Stimulated activated CD8-positive, alpha-beta memory T cell treated with anti-CD3 and anti-CD28 coated beads, Interleukin-4, amount 100 ng/mL, for 1 hour (primary cell): ENCODE results near the gene THOC6.
A peak's percentile ranks its signal among the peaks of the same experiment; 100 is the strongest.

Experiments
- DNase-seq, 2 donors: peaks; one replicate each; pipeline ENCODE4 v3.0.0-alpha.2; 2020; ENCODE audit warnings: low read depth in 2 of 2, low spot score in 1 of 2

The THOC6 gene

DNA sequence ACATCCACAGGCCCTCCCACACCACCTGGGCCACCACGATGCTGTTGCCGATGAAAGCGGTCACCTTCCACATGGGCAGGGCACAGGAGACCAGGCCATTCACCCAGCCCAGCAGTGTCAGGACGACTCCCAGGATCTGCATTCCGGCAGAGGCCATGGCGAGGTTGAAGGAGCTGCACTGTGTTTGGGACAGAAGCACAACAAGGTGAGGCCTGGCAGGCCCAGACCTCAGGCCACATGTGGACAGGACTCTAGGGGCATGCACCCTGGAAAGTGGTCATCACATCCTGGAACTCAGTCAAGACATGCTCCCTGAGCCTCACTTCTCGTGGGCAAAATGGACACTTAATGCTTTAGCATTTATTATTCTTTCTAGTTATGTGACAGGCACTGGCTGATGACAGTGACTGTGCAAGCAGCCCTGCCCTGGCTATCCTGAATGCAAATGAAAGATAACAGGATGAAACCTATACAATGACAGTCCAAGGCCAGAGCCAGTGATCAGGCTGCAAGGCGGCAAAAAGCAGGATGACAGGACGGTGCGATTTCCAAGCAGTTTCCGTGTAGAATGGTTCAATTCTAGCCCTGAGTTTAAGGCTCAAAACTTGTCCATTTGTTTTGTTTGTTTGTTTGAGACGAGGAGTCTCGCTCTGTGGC lies 7.8 kb upstream of the THOC6 start:
- DNase-seq = no peak

DNA sequence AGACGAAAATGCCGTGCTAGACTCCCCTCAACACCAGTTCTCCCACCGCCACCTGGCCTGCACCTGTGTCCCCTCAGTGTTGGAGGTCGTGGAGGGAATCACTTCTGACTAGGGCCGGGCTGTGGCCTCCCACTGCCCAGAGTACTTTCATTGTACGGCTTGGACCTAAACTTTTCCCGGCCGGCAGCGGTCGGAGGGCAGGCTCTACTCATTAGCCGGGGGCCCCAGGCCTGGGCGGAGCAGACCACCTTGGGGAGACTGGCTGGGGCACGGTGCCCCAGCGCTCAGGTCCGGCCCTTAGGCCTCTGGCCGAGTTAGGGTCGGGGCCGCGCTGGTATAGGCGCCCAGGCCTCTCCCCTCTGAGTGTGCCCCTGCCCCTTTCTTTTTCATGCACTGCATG lies 6.5 kb upstream of the THOC6 start:
- DNase-seq = no peak

DNA sequence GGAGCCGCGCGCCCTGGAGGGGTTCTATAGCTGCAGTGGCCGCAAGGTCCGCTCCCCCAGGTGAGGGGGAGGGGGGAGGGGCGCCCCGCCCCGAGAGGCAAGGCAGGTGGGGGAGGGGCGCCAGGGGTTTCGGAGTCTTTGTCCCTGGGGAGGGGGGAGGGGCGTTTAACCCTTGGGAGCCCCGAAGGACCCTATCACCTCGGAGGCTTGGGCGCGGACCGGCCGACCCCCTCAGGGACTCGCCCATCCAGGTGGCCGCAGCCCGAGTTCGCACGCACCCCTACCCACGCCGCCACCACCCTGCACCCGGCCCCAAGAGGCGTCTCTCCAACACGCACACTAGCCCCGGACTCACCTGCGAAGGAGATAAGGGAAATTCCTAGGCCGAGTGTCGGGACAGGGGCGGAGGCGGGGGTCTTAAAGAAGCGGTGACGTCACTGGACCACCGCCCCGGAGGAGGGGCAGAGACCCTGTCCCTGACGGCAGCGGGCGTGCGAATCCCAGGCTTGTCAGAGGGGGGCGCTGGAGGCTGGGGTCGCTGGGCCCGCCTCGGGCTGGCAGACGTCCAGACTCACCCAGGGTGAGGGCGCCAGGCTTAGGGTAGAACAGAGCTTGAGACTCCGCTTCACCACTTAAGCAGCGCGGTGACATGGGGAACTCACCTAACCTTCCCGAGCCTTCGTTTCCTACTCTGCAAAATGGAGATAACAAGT lies 5.9 kb upstream of the THOC6 start, which contains the start of gene CLDN6:
Gene CLDN6 (minus strand): TSS at position 390 of the 713 bp plus-strand sequence. CDS start 2,162 bp downstream, outside the sequence.
- no peak for DNase-seq

DNA sequence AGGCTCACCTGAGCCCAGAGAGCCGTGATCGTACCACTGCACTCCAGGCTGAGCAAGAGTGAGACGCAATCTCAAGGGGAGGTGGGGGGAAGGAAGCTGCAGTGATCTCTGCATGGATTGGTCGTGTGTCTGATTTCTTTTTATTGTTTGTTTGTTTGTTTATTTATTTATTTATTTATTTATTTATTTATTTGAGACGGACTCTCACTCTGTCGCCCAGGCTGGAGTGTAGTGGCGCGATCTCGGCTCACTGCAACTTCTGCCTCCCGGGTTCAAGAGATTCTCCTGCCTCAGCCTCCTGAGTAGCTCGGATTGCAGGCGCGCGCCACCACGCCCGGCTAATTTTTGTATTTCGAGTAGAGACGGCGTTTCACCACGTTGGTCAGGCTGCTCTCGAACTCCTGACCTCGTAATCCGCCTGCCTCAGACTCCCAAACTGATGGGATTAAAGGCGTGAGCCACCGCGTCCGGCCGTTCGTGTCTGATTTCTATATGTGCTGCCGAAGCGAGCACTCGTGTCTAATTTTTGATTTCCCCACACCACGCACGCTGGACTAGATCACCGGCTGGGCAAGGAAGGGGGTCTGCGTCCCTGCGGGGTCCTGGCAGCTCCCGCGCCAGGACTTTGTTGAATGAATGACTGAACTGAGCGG lies 4.1 kb upstream of the THOC6 start:
- no peak for DNase-seq

DNA sequence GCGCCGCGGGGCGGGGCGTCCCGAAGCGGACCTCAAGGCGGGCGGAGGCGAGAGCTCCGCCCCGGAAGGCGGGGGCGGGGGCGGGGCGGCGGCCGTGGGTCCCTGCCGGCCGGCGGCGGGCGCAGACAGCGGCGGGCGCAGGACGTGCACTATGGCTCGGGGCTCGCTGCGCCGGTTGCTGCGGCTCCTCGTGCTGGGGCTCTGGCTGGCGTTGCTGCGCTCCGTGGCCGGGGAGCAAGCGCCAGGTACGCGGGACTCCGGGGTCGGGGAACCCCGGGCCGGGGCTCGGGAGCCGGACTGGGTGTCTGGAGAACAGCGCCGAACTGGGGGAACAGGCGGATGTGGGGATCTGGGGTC lies 3.6 kb upstream of the THOC6 start, which contains the start of gene TNFRSF12A:
Gene TNFRSF12A (plus strand): TSS at position 122 of the 357 bp plus-strand sequence. CDS start 30 bp downstream, at position 152.
- DNase-seq = peak in 1 of 2 donors; percentile 36

DNA sequence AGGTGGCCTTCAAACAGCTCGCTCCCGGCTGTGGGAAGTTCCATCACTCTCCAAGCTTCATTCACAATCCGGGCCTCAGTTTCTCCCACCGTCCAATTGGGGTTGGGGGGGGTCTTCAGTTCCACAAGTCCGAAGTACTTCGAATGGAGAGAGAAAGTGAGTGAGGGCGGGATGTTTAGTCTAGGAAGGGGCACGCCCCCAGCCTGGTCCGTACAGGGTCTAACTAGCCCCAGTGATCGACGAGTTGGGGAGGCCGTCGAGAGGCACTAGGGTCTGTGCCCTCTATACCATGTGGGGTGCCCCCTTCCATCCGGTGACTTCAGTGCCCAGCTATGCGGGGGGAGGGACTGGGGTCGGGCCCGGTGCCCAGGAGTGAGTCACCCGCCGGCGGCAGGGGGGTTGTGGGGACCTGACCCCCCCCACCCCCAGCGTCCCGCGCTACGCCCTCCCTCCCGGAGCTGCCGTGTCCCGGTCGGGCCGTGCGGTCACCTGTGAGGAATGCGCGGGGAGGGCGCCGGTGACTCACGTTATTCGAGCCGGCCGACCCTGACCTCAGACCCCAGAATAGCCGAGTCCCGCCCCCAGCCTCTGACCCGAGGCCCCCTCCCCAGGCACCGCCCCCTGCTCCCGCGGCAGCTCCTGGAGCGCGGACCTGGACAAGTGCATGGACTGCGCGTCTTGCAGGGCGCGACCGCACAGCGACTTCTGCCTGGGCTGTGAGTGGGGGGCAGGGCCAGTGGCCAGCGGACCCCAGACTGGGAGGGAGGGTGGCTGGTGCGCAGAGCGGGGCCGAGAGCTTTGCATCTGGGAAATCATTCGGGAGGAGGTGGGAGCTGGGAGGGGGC lies 3.0 kb upstream of the THOC6 start:
- DNase-seq = peak; percentile 49 to 55

DNA sequence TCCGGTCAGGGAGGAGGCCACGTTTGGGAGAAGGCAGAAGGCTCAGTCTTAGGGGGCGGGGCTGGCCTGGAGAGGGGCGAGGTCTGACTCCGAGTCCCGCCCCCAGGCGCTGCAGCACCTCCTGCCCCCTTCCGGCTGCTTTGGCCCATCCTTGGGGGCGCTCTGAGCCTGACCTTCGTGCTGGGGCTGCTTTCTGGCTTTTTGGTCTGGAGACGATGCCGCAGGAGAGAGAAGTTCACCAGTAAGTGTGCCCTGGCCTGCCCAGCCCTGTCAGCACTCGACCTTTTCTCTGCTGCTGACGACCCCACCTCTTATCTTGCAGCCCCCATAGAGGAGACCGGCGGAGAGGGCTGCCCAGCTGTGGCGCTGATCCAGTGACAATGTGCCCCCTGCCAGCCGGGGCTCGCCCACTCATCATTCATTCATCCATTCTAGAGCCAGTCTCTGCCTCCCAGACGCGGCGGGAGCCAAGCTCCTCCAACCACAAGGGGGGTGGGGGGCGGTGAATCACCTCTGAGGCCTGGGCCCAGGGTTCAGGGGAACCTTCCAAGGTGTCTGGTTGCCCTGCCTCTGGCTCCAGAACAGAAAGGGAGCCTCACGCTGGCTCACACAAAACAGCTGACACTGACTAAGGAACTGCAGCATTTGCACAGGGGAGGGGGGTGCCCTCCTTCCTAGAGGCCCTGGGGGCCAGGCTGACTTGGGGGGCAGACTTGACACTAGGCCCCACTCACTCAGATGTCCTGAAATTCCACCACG lies 2.2 kb upstream of the THOC6 start:
- peak in 1 of 2 donors; percentile 61 for DNase-seq

DNA sequence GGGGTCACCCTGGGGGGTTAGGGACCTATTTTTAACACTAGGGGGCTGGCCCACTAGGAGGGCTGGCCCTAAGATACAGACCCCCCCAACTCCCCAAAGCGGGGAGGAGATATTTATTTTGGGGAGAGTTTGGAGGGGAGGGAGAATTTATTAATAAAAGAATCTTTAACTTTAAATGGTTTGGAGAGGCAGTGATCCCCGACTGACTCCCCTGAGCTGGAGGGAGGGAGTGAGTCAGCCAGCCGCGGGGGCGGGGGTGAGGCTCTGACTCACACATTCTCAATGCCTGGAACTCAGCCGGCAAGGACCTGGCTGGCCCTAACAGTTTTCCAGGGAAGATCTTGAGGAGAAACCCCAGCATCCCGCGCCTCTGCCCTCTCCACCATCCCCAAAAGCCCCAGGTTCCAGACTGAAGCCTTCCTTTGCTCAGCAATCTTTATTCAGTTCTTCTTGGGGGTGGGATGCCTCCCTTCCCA lies 1.6 kb upstream of the THOC6 start:
- DNase-seq = peak; percentile 69 to 76

- no peak for DNase-seq
Observed at GRCh38 chr16:3022684-3023414, 986 bp upstream of the THOC6 start.

DNA sequence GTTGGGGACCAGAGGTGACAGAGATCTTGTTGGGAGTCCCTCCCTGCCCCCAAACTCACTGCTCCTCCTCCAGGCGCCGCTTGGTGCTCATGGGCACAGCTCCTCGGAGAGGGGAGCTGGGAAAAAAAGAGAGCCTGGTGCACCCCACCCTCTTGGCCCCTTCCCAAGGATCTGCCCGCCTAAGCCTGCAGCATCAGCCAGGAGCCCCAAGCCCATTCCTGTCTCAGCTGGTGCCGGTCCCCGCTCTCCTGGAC lies 493 bp upstream of the THOC6 start:
- DNase-seq = no peak

- DNase-seq = no peak
Observed at GRCh38 chr16:3025032-3026002, 1.5 kb downstream of the THOC6 start.

DNA sequence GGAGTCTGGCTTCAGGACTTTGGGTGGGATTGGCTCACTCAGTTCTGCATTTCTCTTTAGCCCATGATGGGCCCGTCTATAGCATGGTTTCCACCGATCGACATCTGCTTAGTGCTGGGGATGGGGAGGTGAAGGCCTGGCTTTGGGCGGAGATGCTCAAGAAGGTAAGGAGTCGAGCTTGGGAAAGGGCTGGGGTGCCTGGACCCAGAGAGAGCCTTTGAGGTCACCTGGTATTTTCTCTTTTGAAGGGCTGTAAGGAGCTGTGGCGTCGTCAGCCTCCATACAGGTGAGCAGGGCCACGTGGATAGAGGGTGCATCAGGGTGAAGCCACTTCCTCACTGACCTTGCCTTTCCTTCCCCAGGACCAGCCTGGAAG lies 2.2 kb downstream of the THOC6 start:
- no peak for DNase-seq

DNA sequence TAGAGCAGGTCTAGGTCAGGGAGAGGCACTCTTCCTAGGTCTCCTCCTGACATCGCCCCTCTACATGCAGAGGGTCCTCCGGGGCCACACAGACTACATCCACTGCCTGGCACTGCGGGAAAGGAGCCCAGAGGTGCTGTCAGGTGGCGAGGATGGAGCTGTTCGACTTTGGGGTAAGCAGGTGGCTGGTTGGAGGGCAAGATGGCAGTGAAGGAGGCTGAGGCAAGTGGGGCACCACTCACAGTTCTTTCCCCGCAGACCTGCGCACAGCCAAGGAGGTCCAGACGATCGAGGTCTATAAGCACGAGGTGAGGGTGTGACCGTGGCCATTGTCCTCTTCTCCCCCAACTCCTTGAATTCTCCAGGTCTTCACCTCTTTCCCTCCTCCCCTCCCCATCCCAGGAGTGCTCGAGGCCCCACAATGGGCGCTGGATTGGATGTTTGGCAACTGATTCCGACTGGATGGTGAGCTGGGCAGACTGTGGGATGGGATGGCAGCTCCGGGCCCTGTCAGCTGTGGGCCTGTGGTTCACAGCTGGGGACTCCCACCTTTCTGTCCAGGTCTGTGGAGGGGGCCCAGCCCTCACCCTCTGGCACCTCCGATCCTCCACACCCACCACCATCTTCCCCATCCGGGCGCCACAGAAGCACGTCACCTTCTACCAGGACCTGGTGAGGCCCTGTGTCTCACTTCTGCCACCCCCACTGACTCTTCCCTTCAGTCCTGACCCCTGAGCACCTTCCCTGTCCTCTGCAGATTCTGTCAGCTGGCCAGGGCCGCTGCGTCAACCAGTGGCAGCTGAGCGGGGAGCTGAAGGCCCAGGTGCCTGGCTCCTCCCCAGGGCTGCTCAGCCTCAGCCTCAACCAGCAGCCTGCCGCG lies 3.0 kb downstream of the THOC6 start:
- DNase-seq = no peak

DNA sequence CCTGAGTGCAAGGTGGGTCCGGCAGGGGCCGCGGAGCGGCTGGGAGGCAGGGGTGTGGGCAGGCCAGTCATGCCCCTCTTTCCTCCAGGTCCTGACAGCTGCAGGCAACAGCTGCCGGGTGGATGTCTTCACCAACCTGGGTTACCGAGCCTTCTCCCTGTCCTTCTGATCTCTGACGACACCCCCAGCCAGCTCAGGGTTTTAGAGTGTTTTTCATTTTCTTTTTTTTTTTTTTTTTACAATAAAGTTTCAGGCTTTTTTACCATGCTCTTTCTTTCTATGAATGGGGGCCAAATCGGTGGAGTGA lies 3.6 kb downstream of the THOC6 start:
- DNase-seq = no peak

- DNase-seq = peak; percentile 72 to 73
Observed at GRCh38 chr16:3027983-3028715, 4.3 kb downstream of the THOC6 start.

GRCh38 chr16:3028716-3029319 lies 5.0 kb downstream of the THOC6 start:
- DNase-seq = no peak
